ENCODE data around the gene IL3.

IL3 gene

GRCh38 chr5:132074091-132074771, 13.8 kb downstream of the IL3 start:
- no peak for DNase-seq

DNA sequence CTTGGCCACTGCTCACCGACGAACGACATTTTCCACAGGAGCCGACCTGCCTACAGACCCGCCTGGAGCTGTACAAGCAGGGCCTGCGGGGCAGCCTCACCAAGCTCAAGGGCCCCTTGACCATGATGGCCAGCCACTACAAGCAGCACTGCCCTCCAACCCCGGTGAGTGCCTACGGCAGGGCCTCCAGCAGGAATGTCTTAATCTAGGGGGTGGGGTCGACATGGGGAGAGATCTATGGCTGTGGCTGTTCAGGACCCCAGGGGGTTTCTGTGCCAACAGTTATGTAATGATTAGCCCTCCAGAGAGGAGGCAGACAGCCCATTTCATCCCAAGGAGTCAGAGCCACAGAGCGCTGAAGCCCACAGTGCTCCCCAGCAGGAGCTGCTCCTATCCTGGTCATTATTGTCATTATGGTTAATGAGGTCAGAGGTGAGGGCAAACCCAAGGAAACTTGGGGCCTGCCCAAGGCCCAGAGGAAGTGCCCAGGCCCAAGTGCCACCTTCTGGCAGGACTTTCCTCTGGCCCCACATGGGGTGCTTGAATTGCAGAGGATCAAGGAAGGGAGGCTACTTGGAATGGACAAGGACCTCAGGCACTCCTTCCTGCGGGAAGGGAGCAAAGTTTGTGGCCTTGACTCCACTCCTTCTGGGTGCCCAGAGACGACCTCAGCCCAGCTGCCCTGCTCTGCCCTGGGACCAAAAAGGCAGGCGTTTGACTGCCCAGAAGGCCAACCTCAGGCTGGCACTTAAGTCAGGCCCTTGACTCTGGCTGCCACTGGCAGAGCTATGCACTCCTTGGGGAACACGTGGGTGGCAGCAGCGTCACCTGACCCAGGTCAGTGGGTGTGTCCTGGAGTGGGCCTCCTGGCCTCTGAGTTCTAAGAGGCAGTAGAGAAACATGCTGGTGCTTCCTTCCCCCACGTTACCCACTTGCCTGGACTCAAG, 14.6 kb downstream of the IL3 start:
- DNase-seq, result no peak

DNA sequence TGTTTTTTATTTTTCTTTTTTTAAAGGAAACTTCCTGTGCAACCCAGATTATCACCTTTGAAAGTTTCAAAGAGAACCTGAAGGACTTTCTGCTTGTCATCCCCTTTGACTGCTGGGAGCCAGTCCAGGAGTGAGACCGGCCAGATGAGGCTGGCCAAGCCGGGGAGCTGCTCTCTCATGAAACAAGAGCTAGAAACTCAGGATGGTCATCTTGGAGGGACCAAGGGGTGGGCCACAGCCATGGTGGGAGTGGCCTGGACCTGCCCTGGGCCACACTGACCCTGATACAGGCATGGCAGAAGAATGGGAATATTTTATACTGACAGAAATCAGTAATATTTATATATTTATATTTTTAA, 15.2 kb downstream of the IL3 start:
- no peak for DNase-seq

- DNase-seq, result no peak
Measured at GRCh38 chr5:132076202-132076830, 15.9 kb downstream of the IL3 start.

- no peak for DNase-seq
Measured at GRCh38 chr5:132076983-132077382, 16.5 kb downstream of the IL3 start.

- no peak for DNase-seq
Measured at GRCh38 chr5:132079081-132079480, 18.6 kb downstream of the IL3 start.

- DNase-seq, result no peak
Measured at GRCh38 chr5:132079619-132080018, 19.2 kb downstream of the IL3 start.

DNA sequence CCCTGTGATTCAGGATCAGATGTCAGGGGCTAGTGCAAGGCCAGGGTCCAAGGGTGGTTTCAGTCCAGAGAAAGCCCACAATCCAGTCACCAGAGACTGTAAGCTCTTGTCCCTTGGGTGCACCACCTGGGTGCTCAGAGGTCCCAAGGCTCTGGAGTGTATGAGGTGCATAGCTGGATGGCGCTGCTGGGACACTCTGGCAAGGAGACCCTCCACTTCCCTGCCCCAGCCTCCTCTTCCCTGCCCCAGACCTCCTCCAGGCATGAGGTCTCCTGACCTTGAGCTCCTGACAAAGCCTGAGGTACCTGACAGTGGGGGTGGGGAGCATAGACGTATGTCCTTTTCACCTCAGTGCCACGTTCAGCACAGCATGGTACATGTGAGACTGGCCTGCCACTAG, 20.1 kb downstream of the IL3 start:
- no peak for DNase-seq

DNA sequence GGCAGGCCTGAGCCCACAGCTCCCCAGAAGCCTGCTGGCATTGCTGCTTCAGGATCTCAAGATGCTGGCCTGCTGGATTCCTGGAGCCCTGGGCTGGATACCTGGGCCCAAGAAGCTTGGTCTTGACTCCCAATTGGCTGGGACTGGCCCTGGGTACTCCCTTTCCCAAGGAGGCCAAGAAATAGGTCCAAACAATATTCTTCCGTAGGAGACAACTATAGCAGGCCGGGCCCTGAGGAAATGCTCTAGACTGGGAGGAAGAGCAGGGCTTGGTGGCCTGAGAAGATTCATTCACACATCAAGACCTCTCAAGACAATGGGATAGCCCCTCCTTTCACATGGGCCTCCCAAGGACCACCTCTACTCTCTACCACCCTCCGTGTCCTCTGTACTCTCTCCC, 21.0 kb downstream of the IL3 start:
- DNase-seq, result no peak

GRCh38 chr5:132082329-132083023, 22.0 kb downstream of the IL3 start:
- DNase-seq, result no peak

- DNase-seq, result no peak
Measured at GRCh38 chr5:132083071-132083678, 22.7 kb downstream of the IL3 start.

DNA sequence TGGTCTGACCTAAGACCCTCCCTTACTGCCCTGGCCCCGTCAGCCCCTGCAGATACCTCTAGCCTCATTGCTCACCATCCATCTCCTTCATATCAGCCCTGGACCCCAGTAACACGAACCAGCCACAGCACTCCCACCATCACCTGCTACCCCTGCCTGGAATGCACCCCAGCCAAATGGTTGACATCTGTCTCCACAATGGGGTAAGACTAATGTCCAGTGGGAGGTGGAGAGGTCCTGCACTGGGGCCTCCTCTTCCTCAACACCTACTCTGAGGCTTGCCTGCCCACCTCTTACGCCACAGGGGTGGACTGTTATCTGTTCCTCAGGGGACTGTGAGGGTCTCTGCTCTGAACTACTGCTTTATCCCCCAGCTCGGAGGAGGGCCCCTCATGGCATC, 25.2 kb downstream of the IL3 start:
- no peak for DNase-seq

GRCh38 chr5:132086277-132086794, 25.9 kb downstream of the IL3 start:
- DNase-seq, result no peak

DNA sequence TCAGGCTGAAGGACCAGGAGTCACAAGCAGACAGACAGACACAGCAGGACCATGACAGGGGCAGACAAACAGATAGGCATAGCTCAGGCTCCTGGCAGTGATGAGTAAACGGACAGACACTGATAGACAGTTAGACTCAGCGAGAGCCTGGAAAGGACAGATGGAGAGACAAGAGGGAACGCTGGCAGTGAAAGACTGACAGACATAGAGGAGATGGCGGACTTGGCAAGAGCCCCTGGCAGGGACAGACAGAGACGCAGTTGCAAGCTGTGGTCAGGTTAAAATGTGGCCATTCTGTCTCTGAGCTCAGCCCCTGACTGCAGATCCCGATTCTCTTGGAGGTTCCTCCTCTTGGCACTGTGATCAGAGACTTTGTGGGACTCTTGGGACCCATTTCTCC, 26.7 kb downstream of the IL3 start:
- no peak for DNase-seq

- no peak for DNase-seq
Measured at GRCh38 chr5:132087661-132088060, 27.2 kb downstream of the IL3 start.

- no peak for DNase-seq
Measured at GRCh38 chr5:132089363-132089762, 28.9 kb downstream of the IL3 start.

DNA sequence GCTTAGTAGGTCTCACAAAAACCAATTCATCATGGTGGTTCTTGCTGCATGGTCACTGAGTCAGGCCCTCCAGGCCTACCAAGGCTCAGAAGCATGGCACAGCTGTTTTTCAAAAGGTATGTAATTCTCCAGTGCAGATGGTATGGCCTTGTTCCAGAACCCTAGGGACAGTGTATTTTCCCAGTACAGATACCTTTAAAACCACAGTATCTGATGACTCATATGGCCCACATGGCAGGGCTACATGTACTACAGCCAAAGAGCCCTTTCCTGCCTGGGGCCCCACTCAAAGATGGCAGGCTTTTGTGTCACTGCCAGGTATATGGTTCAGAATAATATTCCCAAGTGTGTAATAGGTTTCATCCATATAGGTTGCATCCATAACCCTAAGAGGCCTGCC, 29.7 kb downstream of the IL3 start:
- no peak for DNase-seq

GRCh38 chr5:132093271-132093670, 32.8 kb downstream of the IL3 start:
- no peak for DNase-seq

GRCh38 chr5:132094393-132095076, 34.1 kb downstream of the IL3 start:
- no peak for DNase-seq

GRCh38 chr5:132095077-132095410, 34.6 kb downstream of the IL3 start:
- no peak for DNase-seq

- no peak for DNase-seq
Measured at GRCh38 chr5:132095424-132095972, 35.0 kb downstream of the IL3 start.

DNA sequence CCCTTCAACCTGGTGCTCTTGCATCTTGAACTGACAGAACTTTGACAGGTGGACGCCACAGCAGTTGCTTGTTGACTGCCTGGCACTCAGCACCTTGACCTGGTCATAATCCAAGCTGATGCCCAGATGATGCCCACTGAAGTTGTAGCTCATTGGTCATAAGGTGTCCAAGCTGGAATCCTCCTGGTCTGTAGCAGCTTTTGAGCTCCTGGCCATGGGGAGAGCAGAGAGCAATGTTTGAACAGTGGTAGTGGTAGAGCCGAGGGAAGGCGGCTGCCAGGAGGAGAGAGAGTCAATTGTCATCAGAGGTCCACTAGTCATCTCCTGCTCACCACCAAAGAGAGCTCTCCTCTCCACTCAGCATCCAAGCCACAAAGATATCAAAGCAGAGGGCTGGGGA, 36.4 kb downstream of the IL3 start:
- no peak for DNase-seq

Data from NCI-H2107 (cell line).